CD14-positive monocyte (primary cell): ENCODE results near the gene MRGPRF. TPM values are rescaled to one million over a fixed set of nuclear protein-coding genes. Genes with fewer than 3 reads are reported as not detected.

ENCODE experiments used
- DNase-seq, 3 donors: peaks; one replicate each; pipeline ENCODE4 v3.0.0-alpha.2; 2011 to 2022
- H2AFZ ChIP-seq: 2 replicates; pipeline ENCODE4 v1.6.0; 2012; ENCODE audit warnings: mild to moderate bottlenecking, low read depth, low read length, inconsistent platforms; ENCODE audit not compliant: insufficient read depth, poor library complexity, severe bottlenecking
- H3K27ac ChIP-seq, 2 donors: 1 replicate in 1 of 2; 2 replicates in 1 of 2; pipeline ENCODE4 v1.5.1; 2012 to 2013; ENCODE audit warnings: low read length in 2 of 2, control low read depth in 1 of 2, inconsistent platforms in 1 of 2, low read depth in 1 of 2, mild to moderate bottlenecking in 1 of 2
- H3K27me3 ChIP-seq, 2 donors: one replicate each; pipeline versions ENCODE4 v1.6.0 to v1.6.1; 2011 to 2013; ENCODE audit warnings: low read length in 2 of 2; ENCODE audit not compliant: control insufficient read depth in 2 of 2, insufficient read depth in 2 of 2
- H3K36me3 ChIP-seq, 2 donors: replicated peaks in 1 of 2; 1 replicate in 1 of 2; 2 replicates in 1 of 2; pipeline versions ENCODE4 v1.5.1 to v1.6.1; 2012 to 2013; ENCODE audit warnings: low read length in 2 of 2, control low read depth in 1 of 2, inconsistent platforms in 1 of 2, mild to moderate bottlenecking in 1 of 2; ENCODE audit not compliant: insufficient read depth in 2 of 2, control insufficient read depth in 1 of 2
- H3K4me1 ChIP-seq, 2 donors: 1 replicate in 1 of 2; 2 replicates in 1 of 2; pipeline versions ENCODE4 v1.5.1 to v1.6.1; 2012 to 2013; ENCODE audit warnings: low read length in 2 of 2, control low read depth in 1 of 2, inconsistent platforms in 1 of 2, mild to moderate bottlenecking in 1 of 2, moderate library complexity in 1 of 2; ENCODE audit not compliant: insufficient read depth in 2 of 2, control insufficient read depth in 1 of 2
- H3K4me2 ChIP-seq: replicated peaks from 2 replicates; pipeline ENCODE3; 2012; ENCODE audit warnings: low read length, moderate library complexity, mild to moderate bottlenecking; ENCODE audit not compliant: poor library complexity, severe bottlenecking; ENCODE audit errors: extremely low read depth
- H3K4me3 ChIP-seq, 3 experiments: fragments of 200-600 bp in 1 of 3; sonication (generic) in 1 of 3; replicated peaks in 1 of 3; 1 replicate in 2 of 3; 2 replicates in 1 of 3; pipeline ENCODE4 v1.5.1; 2011 to 2013; ENCODE audit warnings: low read length in 3 of 3, mild to moderate bottlenecking in 3 of 3, control low read depth in 2 of 3, low read depth in 2 of 3, inconsistent platforms in 1 of 3, moderate library complexity in 1 of 3
- H3K79me2 ChIP-seq: 2 replicates; pipeline ENCODE4 v1.6.0; 2012; ENCODE audit warnings: mild to moderate bottlenecking, control low read depth, inconsistent platforms, low read length, moderate library complexity; ENCODE audit not compliant: insufficient read depth
- H3K9ac ChIP-seq: 2 replicates; pipeline ENCODE4 v1.6.0; 2017; ENCODE audit warnings: low read length, mild to moderate bottlenecking; ENCODE audit not compliant: insufficient read depth, poor library complexity, severe bottlenecking
- H3K9me3 ChIP-seq, 2 donors: replicated peaks in 1 of 2; 1 replicate in 1 of 2; 2 replicates in 1 of 2; pipeline versions ENCODE4 v1.5.1 to v1.6.1; 2012 to 2013; ENCODE audit warnings: low read length in 2 of 2, control low read depth in 1 of 2; ENCODE audit not compliant: control insufficient read depth in 1 of 2, insufficient read depth in 1 of 2
- H4K20me1 ChIP-seq: 2 replicates; pipeline ENCODE4 v1.6.0; 2012; ENCODE audit warnings: mild to moderate bottlenecking, low read length, control low read depth, moderate library complexity; ENCODE audit not compliant: insufficient read depth
- H3K27ac Mint-ChIP-seq, 7 donors: one replicate each; pipeline ENCODE4 v1.8.0; 2020; ENCODE audit warnings: mild to moderate bottlenecking in 7 of 7, mixed read lengths in 7 of 7, moderate library complexity in 6 of 7, inconsistent platforms in 2 of 7
- H3K27me3 Mint-ChIP-seq, 3 donors: one replicate each; pipeline ENCODE4 v1.8.0; 2021 to 2022; ENCODE audit warnings: low read depth in 3 of 3, mild to moderate bottlenecking in 3 of 3, mixed read lengths in 3 of 3, moderate library complexity in 3 of 3, inconsistent platforms in 1 of 3
- H3K36me3 Mint-ChIP-seq, 2 donors: one replicate each; pipeline ENCODE4 v1.8.0; 2020; ENCODE audit warnings: mixed read lengths in 2 of 2, inconsistent platforms in 1 of 2, mild to moderate bottlenecking in 1 of 2
- H3K4me1 Mint-ChIP-seq: one replicate; pipeline ENCODE4 v1.8.0; 2020; ENCODE audit warnings: mild to moderate bottlenecking, mixed read lengths
- H3K4me3 Mint-ChIP-seq, 2 donors: one replicate each; pipeline ENCODE4 v1.8.0; 2020; ENCODE audit warnings: mild to moderate bottlenecking in 2 of 2, mixed read lengths in 2 of 2, moderate library complexity in 1 of 2
- H3K9me3 Mint-ChIP-seq, 7 donors: one replicate each; pipeline ENCODE4 v1.8.0; 2020 to 2022; ENCODE audit warnings: mixed read lengths in 7 of 7, mild to moderate bottlenecking in 6 of 7, moderate library complexity in 6 of 7, inconsistent platforms in 2 of 7
- CTCF ChIP-seq: fragments of 200-600 bp; IDR thresholded peaks from one replicate; pipeline ENCODE4 v1.8.0; 2022; ENCODE audit warnings: antibody characterized with exemption, mild to moderate bottlenecking
- WGBS: methylation state at CpG from one replicate; pipeline ENCODE4 v1.1.5; 2013; ENCODE audit warnings: missing lambda C conversion rate; ENCODE audit not compliant: insufficient coverage; 5-methylcytosine and 5-hydroxymethylcytosine counted together
- intact Hi-C, 2 donors: fragments of 100-400 bp; cut with micrococcal nuclease; formaldehyde crosslinking; loops; one replicate each; pipeline versions ENCODE4 v1.15.0 to v1.15.1; 2023
- polyA plus RNA-seq, 3 donors: library from polyadenylated mRNA; depleted of rRNA in 1 of 3; unstranded in 2 of 3; stranded (reverse) in 1 of 3; fragments of 300-500 nt in 2 of 3; fragments of >200 nt in 1 of 3; fragmentation: Illumina TruSeq in 2 of 3; gene quantifications; 1 replicate in 2 of 3; 2 replicates in 1 of 3; pipeline ENCODE4 v1.2.3, GENCODE V29; 2012 to 2021

Gene MRGPRF
- polyA plus RNA-seq, 3 donors = 0.22 to 0.23 TPM; not detected in 1

- no peaks in the 10 kb centered on the region for H4K20me1 ChIP-seq
- Mint-ChIP-seq H3K27me3 (peaks cover 21 to 31% (median 26%) of the 10 kb centered on the region in 3 donors), H3K9me3 (peaks cover 0 to 3% (median 0%) of the 10 kb centered on the region in 7 donors), H3K36me3 (no peaks in the 10 kb centered on the region), H3K27ac (no peak overlapping the region), H3K4me1 (peaks cover 2% of the 10 kb centered on the region), H3K4me3 (no peak overlapping the region)
- DNase-seq = no peak
- H3K27me3 ChIP-seq = peaks cover 0 to 3% of the 10 kb centered on the region in 2 donors
- H3K36me3 ChIP-seq = no peaks in the 10 kb centered on the region
- H2AFZ ChIP-seq = no peak overlapping the region
- no peak overlapping the region for H3K4me3 ChIP-seq
- intact Hi-C loops = no loop called here
- no peak for TF ChIP-seq CTCF
- H3K9ac ChIP-seq = no peak overlapping the region
- H3K27ac ChIP-seq = no peak overlapping the region
- H3K4me1 ChIP-seq = no peaks in the 10 kb centered on the region
- no peaks in the 10 kb centered on the region for H3K9me3 ChIP-seq
- no peak overlapping the region for H3K4me2 ChIP-seq
- H3K79me2 ChIP-seq = no peaks in the 10 kb centered on the region
These were observed 15.1 kb downstream of the MRGPRF start for GRCh38 chr11:68997995-68998348.

GRCh38 chr11:68997124-68997994 lies 15.7 kb downstream of the MRGPRF start:
- no peak overlapping the region for H3K27ac Mint-ChIP-seq

More at GRCh38 chr11:68997124-68997994, 15.7 kb downstream of the MRGPRF start:
- Histone ChIP-seq H3K27ac (no peak overlapping the region), H3K4me3 (no peak overlapping the region), H3K9me3 (no peaks in the 10 kb centered on the region), H3K27me3 (peaks cover 0 to 7% of the 10 kb centered on the region in 2 donors), H3K36me3 (no peaks in the 10 kb centered on the region), H4K20me1 (no peaks in the 10 kb centered on the region), H3K4me2 (no peak overlapping the region), H2AFZ (no peak overlapping the region), H3K9ac (no peak overlapping the region), H3K79me2 (no peaks in the 10 kb centered on the region), H3K4me1 (no peaks in the 10 kb centered on the region)
- intact Hi-C loops = no loop called here
- H3K27me3 Mint-ChIP-seq = peaks cover 25 to 35% (median 32%) of the 10 kb centered on the region in 3 donors
- peaks cover 2% of the 10 kb centered on the region for H3K4me1 Mint-ChIP-seq
- no peak for TF ChIP-seq CTCF
- peaks cover 0 to 3% (median 0%) of the 10 kb centered on the region in 7 donors for H3K9me3 Mint-ChIP-seq
- H3K36me3 Mint-ChIP-seq = no peaks in the 10 kb centered on the region
- H3K4me3 Mint-ChIP-seq = no peak overlapping the region
- no peak for DNase-seq
- 90% methylated on average over 19 of the region's 19 CpGs for WGBS
